BE2C (cell line): ENCODE measurements around the gene ZNF83.
A peak's percentile ranks its signal among the peaks of the same experiment; 100 is the strongest.
"Not testable (repeated sequence)": the region's sequence is repeated elsewhere in the genome, so short reads cannot be mapped to it uniquely, and the experiment has no call there.

Experiments used
- DNase-seq: peaks from one replicate; pipeline ENCODE4 v3.0.0-alpha.2; 2020
- H3K27me3 ChIP-seq: fragments of 250-450 bp; sonication (Bioruptor Pico); 2 replicates; pipeline ENCODE4 v1.5.1; 2020; ENCODE audit warnings: mild to moderate bottlenecking
- H3K36me3 ChIP-seq: fragments of 250-450 bp; sonication (Bioruptor Pico); 2 replicates; pipeline ENCODE4 v1.5.1; 2020; ENCODE audit warnings: mild to moderate bottlenecking
- H3K4me1 ChIP-seq: fragments of 250-450 bp; sonication (Bioruptor Pico); 2 replicates; pipeline ENCODE4 v1.5.1; 2020
- H3K4me3 ChIP-seq: 2 replicates; pipeline ENCODE4 v1.5.1; 2011; ENCODE audit warnings: low read depth, low read length
- H3K9me3 ChIP-seq: fragments of 250-450 bp; sonication (Bioruptor Pico); 2 replicates; pipeline ENCODE4 v1.5.1; 2020
- TF ChIP-seq, protein P1 (sequence below): IDR thresholded peaks from 2 replicates; pipeline ENCODE4 v1.5.1; 2012; ENCODE audit warnings: mild to moderate bottlenecking, low read depth, low read length

Gene ZNF83

DNA sequence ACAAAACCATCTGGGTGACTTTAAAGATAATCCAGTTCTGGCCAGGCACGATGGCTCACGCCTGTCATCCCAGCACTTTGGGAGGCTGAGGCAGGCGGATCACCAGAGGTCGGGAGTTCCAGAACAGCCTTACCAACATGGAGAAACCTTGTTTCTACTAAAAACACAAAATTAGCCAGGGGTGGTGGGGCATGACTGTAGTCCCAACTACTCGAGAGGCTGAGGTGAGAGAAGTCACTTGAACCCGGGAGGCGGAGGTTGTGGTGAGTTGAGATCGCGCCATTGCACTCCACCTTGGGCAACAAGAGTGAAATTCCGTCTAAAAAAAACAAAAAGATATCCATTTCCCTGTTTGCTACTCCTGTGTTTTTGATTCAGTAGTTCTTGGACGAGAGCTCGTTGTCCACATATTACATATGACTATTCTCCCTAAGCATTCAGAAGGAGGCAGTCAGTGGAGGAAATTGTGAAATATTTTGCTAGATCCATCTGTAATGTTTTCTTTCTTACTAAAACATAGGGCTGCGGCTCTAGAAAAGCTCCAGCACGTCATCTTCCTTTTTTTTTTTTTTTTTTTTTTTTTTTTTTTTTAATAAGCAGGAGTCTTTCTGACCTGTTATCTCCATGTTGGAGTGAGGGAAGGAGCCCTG, 34.5 kb downstream of the ZNF83 start:
- DNase-seq: no peak
- no peaks in the 10 kb centered on the region; the same call in 1 of the 2 replicates for H3K9me3 ChIP-seq
- no peaks in the 10 kb centered on the region for H3K36me3 ChIP-seq
- H3K4me1 ChIP-seq: no peaks in the 10 kb centered on the region
- no peak overlapping the region for H3K4me3 ChIP-seq
- TF ChIP-seq, protein P1, sequence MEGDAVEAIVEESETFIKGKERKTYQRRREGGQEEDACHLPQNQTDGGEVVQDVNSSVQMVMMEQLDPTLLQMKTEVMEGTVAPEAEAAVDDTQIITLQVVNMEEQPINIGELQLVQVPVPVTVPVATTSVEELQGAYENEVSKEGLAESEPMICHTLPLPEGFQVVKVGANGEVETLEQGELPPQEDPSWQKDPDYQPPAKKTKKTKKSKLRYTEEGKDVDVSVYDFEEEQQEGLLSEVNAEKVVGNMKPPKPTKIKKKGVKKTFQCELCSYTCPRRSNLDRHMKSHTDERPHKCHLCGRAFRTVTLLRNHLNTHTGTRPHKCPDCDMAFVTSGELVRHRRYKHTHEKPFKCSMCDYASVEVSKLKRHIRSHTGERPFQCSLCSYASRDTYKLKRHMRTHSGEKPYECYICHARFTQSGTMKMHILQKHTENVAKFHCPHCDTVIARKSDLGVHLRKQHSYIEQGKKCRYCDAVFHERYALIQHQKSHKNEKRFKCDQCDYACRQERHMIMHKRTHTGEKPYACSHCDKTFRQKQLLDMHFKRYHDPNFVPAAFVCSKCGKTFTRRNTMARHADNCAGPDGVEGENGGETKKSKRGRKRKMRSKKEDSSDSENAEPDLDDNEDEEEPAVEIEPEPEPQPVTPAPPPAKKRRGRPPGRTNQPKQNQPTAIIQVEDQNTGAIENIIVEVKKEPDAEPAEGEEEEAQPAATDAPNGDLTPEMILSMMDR: no peak
- 0 out of 2 replicates have a peak, but pooled peaks cover 2% of the 10 kb centered on the region for H3K27me3 ChIP-seq

DNA sequence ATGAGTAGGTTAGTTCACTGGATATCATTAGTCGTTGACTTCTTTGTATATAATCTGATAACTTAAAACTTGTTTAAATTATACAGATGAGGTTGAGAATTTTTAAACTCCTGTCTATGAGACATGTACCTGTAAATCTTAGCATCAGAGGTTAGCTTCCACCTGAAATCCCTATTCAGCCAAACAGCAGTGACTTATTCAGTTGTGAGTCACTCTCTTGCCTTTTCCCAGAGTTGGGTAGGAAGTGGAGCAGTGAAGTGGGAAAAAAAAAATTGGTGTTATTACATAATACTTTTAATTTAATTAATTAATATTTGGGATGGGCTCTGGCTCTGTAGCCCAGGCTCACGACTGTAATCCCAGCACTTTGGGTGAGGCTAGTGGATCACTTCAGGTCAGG, 35.2 kb downstream of the ZNF83 start:
- no peak for DNase-seq
- Histone ChIP-seq H3K4me3 (no peak overlapping the region), H3K27me3 (0 out of 2 replicates have a peak, but pooled peaks cover 2% of the 10 kb centered on the region), H3K36me3 (no peaks in the 10 kb centered on the region), H3K4me1 (no peaks in the 10 kb centered on the region), H3K9me3 (no peaks in the 10 kb centered on the region; the same call in 1 of the 2 replicates)
- TF ChIP-seq, protein P1: no peak

DNA sequence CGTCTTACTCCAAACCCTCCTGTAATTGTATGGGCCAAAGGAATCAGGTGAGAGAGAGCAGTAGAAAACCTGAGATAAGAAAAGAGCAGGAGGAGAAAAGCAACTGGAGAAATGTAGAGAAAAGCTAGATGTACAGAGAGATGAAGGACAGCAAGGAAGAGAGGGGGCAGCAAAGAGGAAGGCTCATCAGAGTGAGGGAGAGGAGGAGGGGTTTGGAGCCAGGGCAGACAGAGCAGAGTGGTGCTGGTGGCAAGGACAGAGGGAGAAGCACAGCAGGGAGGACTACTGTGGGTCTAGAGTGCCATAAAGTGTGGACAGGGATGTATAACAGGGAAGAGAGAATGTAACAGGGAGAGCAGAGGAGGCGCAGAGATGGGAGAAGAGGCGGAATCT, 36.2 kb downstream of the ZNF83 start:
- not testable (repeated sequence) for H3K4me1 ChIP-seq, H3K9me3 ChIP-seq, H3K36me3 ChIP-seq, H3K4me3 ChIP-seq, H3K27me3 ChIP-seq, DNase-seq

DNA sequence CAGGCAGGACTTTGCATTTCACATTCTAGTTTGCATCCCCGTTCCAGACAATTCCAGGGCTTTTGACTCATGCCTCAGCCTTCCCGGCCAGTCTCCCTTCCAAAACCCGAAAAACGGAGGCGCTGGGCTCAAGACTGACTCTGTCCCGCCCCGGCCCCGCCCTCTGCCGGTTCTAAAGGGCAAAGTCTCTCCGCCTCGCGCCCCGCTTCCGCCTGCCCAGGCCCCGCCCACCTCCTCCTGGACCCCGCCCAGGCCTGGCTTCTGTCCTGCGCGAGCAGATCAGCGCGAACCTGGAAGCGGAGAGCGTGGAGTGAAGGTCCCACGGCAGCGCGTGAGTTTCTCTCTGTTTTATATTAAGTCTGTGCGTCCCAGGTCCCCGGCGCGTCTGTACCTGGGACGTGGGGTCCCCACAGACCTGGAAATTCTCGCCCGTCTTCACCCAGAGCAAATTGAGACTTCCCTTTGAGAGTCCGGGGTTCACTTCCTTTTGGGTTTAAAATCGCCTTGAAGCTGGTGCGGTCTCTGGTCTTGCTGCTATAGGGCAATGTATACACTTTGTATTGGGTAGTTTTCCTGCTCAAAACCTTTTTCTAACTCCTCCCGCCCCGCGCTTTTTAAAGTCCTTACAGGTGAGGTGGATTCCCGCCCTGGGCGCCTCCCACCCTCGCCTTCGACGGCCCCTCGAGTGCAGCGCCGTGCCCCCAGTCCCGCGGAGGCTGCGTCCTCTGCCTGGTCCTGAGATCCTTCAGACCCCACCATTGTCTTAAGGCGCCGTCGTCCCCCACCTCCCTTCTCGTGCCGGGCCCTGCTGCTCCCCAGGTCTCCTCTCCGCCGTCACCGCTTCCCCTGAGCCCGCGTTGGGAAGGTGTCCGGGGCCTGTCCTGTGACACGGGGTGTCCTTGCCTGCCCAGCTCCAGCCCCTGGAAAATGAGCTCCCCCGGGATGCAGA, 36.9 kb downstream of the ZNF83 start:
- DNase-seq: peak; percentile 93
- Histone ChIP-seq H3K9me3 (no peaks in the 10 kb centered on the region; the same call in 1 of the 2 replicates), H3K27me3 (0 out of 2 replicates have a peak, but pooled peaks cover 2% of the 10 kb centered on the region), H3K36me3 (no peaks in the 10 kb centered on the region), H3K4me3 (peak overlapping the region; percentile 61), H3K4me1 (no peaks in the 10 kb centered on the region)
- TF ChIP-seq, protein P1: peak; percentile 26; the same call in 1 of the 2 replicates

DNA sequence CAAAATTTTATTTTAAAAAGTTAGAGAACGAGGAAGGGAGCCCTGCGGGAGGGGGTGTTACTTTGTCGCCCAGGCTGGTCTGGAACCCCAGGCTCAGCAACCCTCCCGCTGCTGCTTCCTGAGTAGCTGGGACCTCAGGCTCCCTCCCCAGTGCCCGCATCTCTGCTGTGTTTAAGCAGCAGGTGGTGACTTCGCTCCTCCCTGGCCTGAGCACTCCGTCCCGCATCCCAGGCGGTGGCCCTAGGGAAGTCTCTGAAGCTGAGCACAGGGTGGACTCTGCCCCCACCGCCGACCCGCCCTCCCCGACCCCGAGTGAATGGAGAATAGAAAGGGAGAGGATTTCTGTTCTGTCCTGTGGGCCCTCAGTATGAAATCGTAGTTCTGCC, 37.5 kb downstream of the ZNF83 start:
- no peaks in the 10 kb centered on the region; the same call in 1 of the 2 replicates for H3K9me3 ChIP-seq
- no peak for DNase-seq

DNA sequence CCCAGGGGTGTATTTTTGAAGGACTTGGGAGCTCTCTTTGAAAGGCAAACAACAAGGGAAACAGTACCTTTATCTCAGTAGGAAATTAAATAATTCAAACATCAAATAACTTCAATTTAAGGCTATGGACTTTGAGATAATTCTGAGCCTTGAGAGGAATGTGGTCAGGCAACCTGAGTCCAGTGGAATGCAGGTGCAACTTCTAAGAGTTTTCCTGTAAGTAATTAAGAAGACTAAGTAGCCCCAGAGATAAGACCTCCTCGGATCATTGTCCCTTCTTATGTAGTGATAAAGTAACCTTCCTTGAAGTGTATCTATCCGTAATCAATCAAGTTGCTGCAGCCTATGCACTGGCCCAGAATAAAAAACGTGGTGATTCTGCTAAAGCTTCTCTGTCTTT, 38.9 kb downstream of the ZNF83 start:
- H3K27me3 ChIP-seq: 0 out of 2 replicates have a peak, but pooled peaks cover 2% of the 10 kb centered on the region
- TF ChIP-seq, protein P1: no peak
- H3K36me3 ChIP-seq: no peaks in the 10 kb centered on the region
- H3K4me3 ChIP-seq: no peak overlapping the region
- H3K9me3 ChIP-seq: no peaks in the 10 kb centered on the region; the same call in 1 of the 2 replicates
- H3K4me1 ChIP-seq: no peaks in the 10 kb centered on the region
- DNase-seq: no peak

More for the DNA sequence above, 37.5 kb downstream of the ZNF83 start:
- H3K36me3 ChIP-seq: no peaks in the 10 kb centered on the region
- H3K4me3 ChIP-seq: peak overlapping the region; percentile 61
- TF ChIP-seq, protein P1: no peak
- H3K4me1 ChIP-seq: no peaks in the 10 kb centered on the region
- 0 out of 2 replicates have a peak, but pooled peaks cover 2% of the 10 kb centered on the region for H3K27me3 ChIP-seq

DNA sequence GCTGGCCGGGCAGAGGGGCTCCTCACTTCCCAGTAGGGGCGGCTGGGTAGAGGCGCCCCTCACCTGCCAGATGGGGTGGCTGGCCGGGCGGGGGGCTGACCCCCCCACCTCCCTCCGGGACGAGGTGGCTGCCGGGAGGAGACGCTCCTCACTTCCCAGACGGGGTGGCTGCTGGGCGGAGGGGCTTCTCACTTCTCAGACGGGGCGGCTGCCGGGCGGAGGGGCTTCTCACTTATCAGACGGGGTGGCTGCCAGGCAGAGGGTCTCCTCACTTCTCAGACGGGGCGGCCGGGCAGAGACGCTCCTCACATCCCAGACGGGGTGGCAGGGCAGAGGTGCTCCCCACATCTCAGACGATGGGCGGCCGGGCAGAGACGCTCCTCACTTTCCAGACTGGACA, 44.7 kb downstream of the ZNF83 start:
- not testable (repeated sequence) for H3K36me3 ChIP-seq, H3K9me3 ChIP-seq, DNase-seq, H3K4me1 ChIP-seq, H3K4me3 ChIP-seq, H3K27me3 ChIP-seq
